H1 (cell line): Measurements from ENCODE around the gene SMPX. TPM values are rescaled to one million over a fixed set of nuclear protein-coding genes. Genes with fewer than 3 reads are reported as not detected.

Experiments
- BRCA1 ChIP-seq: IDR thresholded peaks from 2 replicates; pipeline ENCODE4 v1.6.1; 2012; ENCODE audit warnings: low read depth, low read length, improper control_type of control experiment
- GABPA ChIP-seq: IDR thresholded peaks from 2 replicates; pipeline ENCODE4 v1.6.1; 2011; ENCODE audit warnings: mild to moderate bottlenecking, low read length, moderate library complexity, borderline replicate concordance; ENCODE audit not compliant: insufficient read depth
- HDAC2 ChIP-seq, 2 experiments: fragments of 300-600 bp in 1 of 2; sonication (generic) in 1 of 2; IDR thresholded peaks; 2 replicates each; pipeline ENCODE4 v1.6.1; 2011 to 2012; ENCODE audit warnings: low read depth in 2 of 2, low read length in 2 of 2, mild to moderate bottlenecking in 2 of 2, moderate library complexity in 2 of 2, borderline replicate concordance in 1 of 2, inconsistent platforms in 1 of 2
- SP2 ChIP-seq: IDR thresholded peaks from 2 replicates; pipeline ENCODE4 v1.6.1; 2012; ENCODE audit warnings: mild to moderate bottlenecking, low read length, inconsistent platforms
- SRF ChIP-seq: IDR thresholded peaks from 2 replicates; pipeline ENCODE4 v1.6.1; 2011; ENCODE audit warnings: mild to moderate bottlenecking, low read depth, low read length, moderate library complexity
- polyA plus RNA-seq, 7 experiments: library from polyadenylated mRNA; depleted of rRNA in 3 of 7; stranded (reverse) in 5 of 7; unstranded in 2 of 7; fragments of >200 nt in 5 of 7; fragments of 200-250 nt in 2 of 7; gene quantifications; 1 replicate in 5 of 7; 2 replicates in 1 of 7; 4 replicates in 1 of 7; pipeline versions ENCODE4 v1.2.1 to v1.2.3, GENCODE V29; 2011 to 2013; ENCODE audit warnings: missing spikeins in 2 of 7, mixed read lengths in 2 of 7
- total RNA-seq: library from RNA; stranded (reverse); fragmentation: NEBNext Ultra II Directional; extraction: Animal tissue kit (Norgen Biotek cat#: 25700); gene quantifications from 2 replicates; pipeline ENCODE4 v1.2.1, GENCODE V29; 2021
- TF ChIP-seq, protein P1 (sequence below): fragments of 300-600 bp; sonication (generic); IDR thresholded peaks from 2 replicates; pipeline ENCODE4 v1.7.1; 2012; ENCODE audit warnings: low read length, moderate library complexity, mild to moderate bottlenecking, inconsistent platforms; ENCODE audit not compliant: insufficient replicate concordance
- TF ChIP-seq, protein P2 (sequence below): IDR thresholded peaks from 2 replicates; pipeline ENCODE4 v1.6.1; 2012; ENCODE audit warnings: low read length, inconsistent platforms
- TF ChIP-seq, protein P3 (sequence below): IDR thresholded peaks from 2 replicates; pipeline ENCODE4 v1.6.1; 2012; ENCODE audit warnings: inconsistent platforms

The SMPX gene
- total and polyA plus RNA-seq, 2 of the 8 experiments (the other 6 are each of a cell fraction or from before 2014, with no cell fraction given) = not detected

DNA sequence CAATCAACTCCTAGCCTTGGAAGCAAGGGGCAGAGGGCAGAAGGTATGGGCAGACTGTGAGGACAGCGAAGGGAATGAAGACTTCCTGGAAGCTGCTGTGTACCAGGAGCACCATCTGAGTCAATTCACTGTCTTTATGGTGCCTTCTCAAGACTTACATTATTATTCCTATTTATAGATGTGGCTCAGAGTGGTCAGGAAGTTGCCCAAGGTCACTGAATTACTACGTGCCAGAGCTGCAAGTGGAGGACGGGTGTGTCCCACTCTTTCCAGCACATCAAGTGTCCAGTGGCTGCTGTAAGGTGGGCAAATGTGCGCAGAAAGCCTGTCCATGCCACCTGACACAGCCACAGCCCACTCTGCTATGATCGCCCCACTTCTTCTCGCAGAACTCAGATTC, 32.0 kb downstream of the SMPX start (continued):
- TF ChIP-seq, protein P1, sequence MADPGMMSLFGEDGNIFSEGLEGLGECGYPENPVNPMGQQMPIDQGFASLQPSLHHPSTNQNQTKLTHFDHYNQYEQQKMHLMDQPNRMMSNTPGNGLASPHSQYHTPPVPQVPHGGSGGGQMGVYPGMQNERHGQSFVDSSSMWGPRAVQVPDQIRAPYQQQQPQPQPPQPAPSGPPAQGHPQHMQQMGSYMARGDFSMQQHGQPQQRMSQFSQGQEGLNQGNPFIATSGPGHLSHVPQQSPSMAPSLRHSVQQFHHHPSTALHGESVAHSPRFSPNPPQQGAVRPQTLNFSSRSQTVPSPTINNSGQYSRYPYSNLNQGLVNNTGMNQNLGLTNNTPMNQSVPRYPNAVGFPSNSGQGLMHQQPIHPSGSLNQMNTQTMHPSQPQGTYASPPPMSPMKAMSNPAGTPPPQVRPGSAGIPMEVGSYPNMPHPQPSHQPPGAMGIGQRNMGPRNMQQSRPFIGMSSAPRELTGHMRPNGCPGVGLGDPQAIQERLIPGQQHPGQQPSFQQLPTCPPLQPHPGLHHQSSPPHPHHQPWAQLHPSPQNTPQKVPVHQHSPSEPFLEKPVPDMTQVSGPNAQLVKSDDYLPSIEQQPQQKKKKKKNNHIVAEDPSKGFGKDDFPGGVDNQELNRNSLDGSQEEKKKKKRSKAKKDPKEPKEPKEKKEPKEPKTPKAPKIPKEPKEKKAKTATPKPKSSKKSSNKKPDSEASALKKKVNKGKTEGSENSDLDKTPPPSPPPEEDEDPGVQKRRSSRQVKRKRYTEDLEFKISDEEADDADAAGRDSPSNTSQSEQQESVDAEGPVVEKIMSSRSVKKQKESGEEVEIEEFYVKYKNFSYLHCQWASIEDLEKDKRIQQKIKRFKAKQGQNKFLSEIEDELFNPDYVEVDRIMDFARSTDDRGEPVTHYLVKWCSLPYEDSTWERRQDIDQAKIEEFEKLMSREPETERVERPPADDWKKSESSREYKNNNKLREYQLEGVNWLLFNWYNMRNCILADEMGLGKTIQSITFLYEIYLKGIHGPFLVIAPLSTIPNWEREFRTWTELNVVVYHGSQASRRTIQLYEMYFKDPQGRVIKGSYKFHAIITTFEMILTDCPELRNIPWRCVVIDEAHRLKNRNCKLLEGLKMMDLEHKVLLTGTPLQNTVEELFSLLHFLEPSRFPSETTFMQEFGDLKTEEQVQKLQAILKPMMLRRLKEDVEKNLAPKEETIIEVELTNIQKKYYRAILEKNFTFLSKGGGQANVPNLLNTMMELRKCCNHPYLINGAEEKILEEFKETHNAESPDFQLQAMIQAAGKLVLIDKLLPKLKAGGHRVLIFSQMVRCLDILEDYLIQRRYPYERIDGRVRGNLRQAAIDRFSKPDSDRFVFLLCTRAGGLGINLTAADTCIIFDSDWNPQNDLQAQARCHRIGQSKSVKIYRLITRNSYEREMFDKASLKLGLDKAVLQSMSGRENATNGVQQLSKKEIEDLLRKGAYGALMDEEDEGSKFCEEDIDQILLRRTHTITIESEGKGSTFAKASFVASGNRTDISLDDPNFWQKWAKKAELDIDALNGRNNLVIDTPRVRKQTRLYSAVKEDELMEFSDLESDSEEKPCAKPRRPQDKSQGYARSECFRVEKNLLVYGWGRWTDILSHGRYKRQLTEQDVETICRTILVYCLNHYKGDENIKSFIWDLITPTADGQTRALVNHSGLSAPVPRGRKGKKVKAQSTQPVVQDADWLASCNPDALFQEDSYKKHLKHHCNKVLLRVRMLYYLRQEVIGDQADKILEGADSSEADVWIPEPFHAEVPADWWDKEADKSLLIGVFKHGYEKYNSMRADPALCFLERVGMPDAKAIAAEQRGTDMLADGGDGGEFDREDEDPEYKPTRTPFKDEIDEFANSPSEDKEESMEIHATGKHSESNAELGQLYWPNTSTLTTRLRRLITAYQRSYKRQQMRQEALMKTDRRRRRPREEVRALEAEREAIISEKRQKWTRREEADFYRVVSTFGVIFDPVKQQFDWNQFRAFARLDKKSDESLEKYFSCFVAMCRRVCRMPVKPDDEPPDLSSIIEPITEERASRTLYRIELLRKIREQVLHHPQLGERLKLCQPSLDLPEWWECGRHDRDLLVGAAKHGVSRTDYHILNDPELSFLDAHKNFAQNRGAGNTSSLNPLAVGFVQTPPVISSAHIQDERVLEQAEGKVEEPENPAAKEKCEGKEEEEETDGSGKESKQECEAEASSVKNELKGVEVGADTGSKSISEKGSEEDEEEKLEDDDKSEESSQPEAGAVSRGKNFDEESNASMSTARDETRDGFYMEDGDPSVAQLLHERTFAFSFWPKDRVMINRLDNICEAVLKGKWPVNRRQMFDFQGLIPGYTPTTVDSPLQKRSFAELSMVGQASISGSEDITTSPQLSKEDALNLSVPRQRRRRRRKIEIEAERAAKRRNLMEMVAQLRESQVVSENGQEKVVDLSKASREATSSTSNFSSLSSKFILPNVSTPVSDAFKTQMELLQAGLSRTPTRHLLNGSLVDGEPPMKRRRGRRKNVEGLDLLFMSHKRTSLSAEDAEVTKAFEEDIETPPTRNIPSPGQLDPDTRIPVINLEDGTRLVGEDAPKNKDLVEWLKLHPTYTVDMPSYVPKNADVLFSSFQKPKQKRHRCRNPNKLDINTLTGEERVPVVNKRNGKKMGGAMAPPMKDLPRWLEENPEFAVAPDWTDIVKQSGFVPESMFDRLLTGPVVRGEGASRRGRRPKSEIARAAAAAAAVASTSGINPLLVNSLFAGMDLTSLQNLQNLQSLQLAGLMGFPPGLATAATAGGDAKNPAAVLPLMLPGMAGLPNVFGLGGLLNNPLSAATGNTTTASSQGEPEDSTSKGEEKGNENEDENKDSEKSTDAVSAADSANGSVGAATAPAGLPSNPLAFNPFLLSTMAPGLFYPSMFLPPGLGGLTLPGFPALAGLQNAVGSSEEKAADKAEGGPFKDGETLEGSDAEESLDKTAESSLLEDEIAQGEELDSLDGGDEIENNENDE = no peak
- TF ChIP-seq HDAC2 (IDR thresholded peaks at IDR 0.05; ENCODE audit: borderline replicate concordance in 1 of 2, low read depth in 2 of 2, low read length in 2 of 2) (no peak), GABPA (no peak), SRF (no peak), BRCA1 (no peak), SP2 (no peak)
- TF ChIP-seq, protein P2, sequence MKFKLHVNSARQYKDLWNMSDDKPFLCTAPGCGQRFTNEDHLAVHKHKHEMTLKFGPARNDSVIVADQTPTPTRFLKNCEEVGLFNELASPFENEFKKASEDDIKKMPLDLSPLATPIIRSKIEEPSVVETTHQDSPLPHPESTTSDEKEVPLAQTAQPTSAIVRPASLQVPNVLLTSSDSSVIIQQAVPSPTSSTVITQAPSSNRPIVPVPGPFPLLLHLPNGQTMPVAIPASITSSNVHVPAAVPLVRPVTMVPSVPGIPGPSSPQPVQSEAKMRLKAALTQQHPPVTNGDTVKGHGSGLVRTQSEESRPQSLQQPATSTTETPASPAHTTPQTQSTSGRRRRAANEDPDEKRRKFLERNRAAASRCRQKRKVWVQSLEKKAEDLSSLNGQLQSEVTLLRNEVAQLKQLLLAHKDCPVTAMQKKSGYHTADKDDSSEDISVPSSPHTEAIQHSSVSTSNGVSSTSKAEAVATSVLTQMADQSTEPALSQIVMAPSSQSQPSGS = no peak
- TF ChIP-seq, protein P3, sequence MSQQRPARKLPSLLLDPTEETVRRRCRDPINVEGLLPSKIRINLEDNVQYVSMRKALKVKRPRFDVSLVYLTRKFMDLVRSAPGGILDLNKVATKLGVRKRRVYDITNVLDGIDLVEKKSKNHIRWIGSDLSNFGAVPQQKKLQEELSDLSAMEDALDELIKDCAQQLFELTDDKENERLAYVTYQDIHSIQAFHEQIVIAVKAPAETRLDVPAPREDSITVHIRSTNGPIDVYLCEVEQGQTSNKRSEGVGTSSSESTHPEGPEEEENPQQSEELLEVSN = no peak
